Right lobe of liver (tissue), 6 donors: ENCODE measurements around the gene APBA2. TPM values are rescaled to one million over a fixed set of nuclear protein-coding genes. Genes with fewer than 3 reads are reported as not detected.

Experiments
- ATAC-seq, 4 donors: fragments of 200-7000 bp; cut with Tn5 transposase; one replicate each; pipeline ENCODE4 v1.9.1; 2020; ENCODE audit warnings: mild to moderate bottlenecking in 4 of 4, moderate library complexity in 4 of 4
- DNase-seq, 3 donors: peaks; one replicate each; pipeline ENCODE4 v3.0.0-alpha.2; 2020
- H3K27ac ChIP-seq, 3 donors: fragments of 200-600 bp; one replicate each; pipeline ENCODE4 v1.8.0; 2022
- H3K27me3 ChIP-seq, 2 donors: fragments of 200-600 bp; one replicate each; pipeline ENCODE4 v1.8.0; 2022
- H3K36me3 ChIP-seq, 4 donors: fragments of 200-600 bp; sonication (generic) in 1 of 4; one replicate each; pipeline versions ENCODE4 v1.5.1 to v1.8.0; 2017 to 2022; ENCODE audit warnings: control low read depth in 1 of 4
- H3K4me1 ChIP-seq, 4 donors: fragments of 200-600 bp; sonication (generic) in 1 of 4; one replicate each; pipeline versions ENCODE4 v1.5.1 to v1.8.0; 2017 to 2022; ENCODE audit warnings: control low read depth in 1 of 4
- H3K4me3 ChIP-seq, 3 donors: fragments of 200-600 bp; one replicate each; pipeline ENCODE4 v1.8.0; 2022
- H3K9me3 ChIP-seq, 4 donors: fragments of 200-600 bp; sonication (generic) in 1 of 4; one replicate each; pipeline versions ENCODE4 v1.5.1 to v1.8.0; 2017 to 2022; ENCODE audit warnings: control low read depth in 1 of 4
- CTCF ChIP-seq, 4 donors: fragments of 200-600 bp in 3 of 4; fragments of 450-650 bp in 1 of 4; IDR thresholded peaks; one replicate each; pipeline versions ENCODE4 v1.5.1 to v1.8.0; 2016 to 2022; ENCODE audit warnings: antibody characterized with exemption in 4 of 4, mild to moderate bottlenecking in 2 of 4
- POLR2A ChIP-seq: fragments of 450-650 bp; IDR thresholded peaks from one replicate; pipeline ENCODE4 v1.6.1; 2017; ENCODE audit warnings: antibody characterized with exemption, mild to moderate bottlenecking
- WGBS: methylation state at CpG from one replicate; pipeline ENCODE4 v1.1.6; 2018; ENCODE audit warnings: low coverage, low lambda C conversion rate; ENCODE audit not compliant: insufficient coverage; ENCODE audit errors: missing lambda C conversion rate; 5-methylcytosine and 5-hydroxymethylcytosine counted together
- intact Hi-C, 2 donors: fragments of 100-400 bp; cut with DNase I; formaldehyde crosslinking; loops; one replicate each; pipeline versions ENCODE4 v1.11.2 to v1.14.1; 2022
- total RNA-seq, 6 experiments: library from RNA; depleted of rRNA in 2 of 6; stranded (reverse); fragments of >200 nt in 2 of 6; fragmentation: NEBNext Ultra II Directional in 3 of 6; extraction: Animal tissue kit (Norgen Biotek cat#: 25700) in 3 of 6; gene quantifications; one replicate each; pipeline versions ENCODE4 v1.1.0 to v1.2.4, GENCODE V29; 2016 to 2023
- donor health status: DM: no; HTN: yes; CAD: no.
- donor health status: DM: no; HTN: no; CAD: no.
- donor health status: DM: no; HTN: no; CAD: no.
- donor health status: DM: no; HTN: yes; CAD: no.
- donor health status: DM: no; HTN: yes; CAD: no.

The APBA2 gene
- total RNA-seq, 6 experiments from 2014 or later = 0.51 to 0.75 (median 0.69) TPM

GRCh38 chr15:28990390-28990789, 104.6 kb downstream of the APBA2 start:
- TF ChIP-seq CTCF (IDR thresholded peaks at IDR 0.05) (no peak), POLR2A (no peak)
- H3K27ac ChIP-seq = no peak overlapping the region
- H3K9me3 ChIP-seq = no peaks in the 10 kb centered on the region
- H3K4me1 ChIP-seq = no peaks in the 10 kb centered on the region
- intact Hi-C loops = no loop called here
- ATAC-seq (no peak), DNase-seq (no peak)
- H3K4me3 ChIP-seq = no peak overlapping the region
- WGBS = 56% methylated on average over 2 of the region's 2 CpGs
- H3K36me3 ChIP-seq = no peaks in the 10 kb centered on the region
- H3K27me3 ChIP-seq = no peaks in the 10 kb centered on the region

- no peaks in the 10 kb centered on the region for H3K36me3 ChIP-seq
- no peak for ATAC-seq
- no peak overlapping the region for H3K27ac ChIP-seq
- no peaks in the 10 kb centered on the region for H3K4me1 ChIP-seq
- WGBS = 57% methylated on average over 3 of the region's 21 CpGs
- no peaks in the 10 kb centered on the region for H3K27me3 ChIP-seq
- H3K4me3 ChIP-seq = no peak overlapping the region
- DNase-seq = no peak
- no peaks in the 10 kb centered on the region for H3K9me3 ChIP-seq
- TF ChIP-seq POLR2A (no peak), CTCF (IDR thresholded peaks at IDR 0.05) (no peak)
- intact Hi-C loops = no loop called here
Measured at GRCh38 chr15:28991236-28992171, 105.7 kb downstream of the APBA2 start.

- 66% methylated on average over 4 of the region's 6 CpGs for WGBS
- intact Hi-C loops = no loop called here
- TF ChIP-seq POLR2A (no peak), CTCF (IDR thresholded peaks at IDR 0.05) (no peak)
- Histone ChIP-seq H3K27me3 (no peaks in the 10 kb centered on the region), H3K4me3 (no peak overlapping the region), H3K9me3 (no peaks in the 10 kb centered on the region), H3K4me1 (no peaks in the 10 kb centered on the region), H3K36me3 (no peaks in the 10 kb centered on the region), H3K27ac (no peak overlapping the region)
- DNase-seq (no peak), ATAC-seq (no peak)
Measured at GRCh38 chr15:28992336-28992864, 106.6 kb downstream of the APBA2 start.

- Histone ChIP-seq H3K4me1 (no peaks in the 10 kb centered on the region), H3K4me3 (no peak overlapping the region), H3K27me3 (no peaks in the 10 kb centered on the region), H3K9me3 (no peaks in the 10 kb centered on the region), H3K27ac (no peak overlapping the region), H3K36me3 (no peaks in the 10 kb centered on the region)
- ATAC-seq (no peak), DNase-seq (no peak)
- intact Hi-C loops = no loop called here
- TF ChIP-seq CTCF (IDR thresholded peaks at IDR 0.05) (no peak), POLR2A (no peak)
- WGBS = 62% methylated on average over 4 of the region's 12 CpGs
Measured at GRCh38 chr15:28993051-28993719, 107.4 kb downstream of the APBA2 start.
